Astrocyte (in vitro differentiated cells and primary cell): Measurements from ENCODE around the gene MYOZ3.

ENCODE experiments used
- CTCF ChIP-seq: IDR thresholded peaks from 2 replicates; pipeline ENCODE4 v1.5.1; 2011; ENCODE audit warnings: low read depth, mild to moderate bottlenecking, inconsistent platforms, low read length, moderate library complexity; ENCODE audit not compliant: insufficient read depth
- EZH2 ChIP-seq: IDR thresholded peaks from 2 replicates; pipeline ENCODE4 v1.6.1; 2012; ENCODE audit warnings: mild to moderate bottlenecking, low read length, inconsistent platforms; ENCODE audit not compliant: insufficient read depth

- TF ChIP-seq CTCF = no peak
- no peak for TF ChIP-seq EZH2
These were observed 35.0 kb upstream of the MYOZ3 start for GRCh38 chr5:150625831-150626746.
